Natural killer cell (primary cell): ENCODE data around the gene GALT. TPM values are rescaled to one million over a fixed set of nuclear protein-coding genes. Genes with fewer than 3 reads are reported as not detected.

ENCODE experiments used
- ATAC-seq, 3 donors: fragments of 150-1000 bp in 2 of 3; fragments of 200-7000 bp in 1 of 3; cut with Tn5 transposase; 1 replicate in 1 of 3; 2 replicates in 2 of 3; pipeline ENCODE4 v1.10.0; 2021; ENCODE audit warnings: mild to moderate bottlenecking in 2 of 3, moderate library complexity in 2 of 3
- DNase-seq, 2 donors: peaks; one replicate each; pipeline versions ENCODE4 v3.0.0 to v3.0.0-alpha.2; 2013 to 2021; ENCODE audit warnings: mixed read lengths in 1 of 2
- H3K27ac ChIP-seq: one replicate; pipeline ENCODE4 v1.5.1; 2013; ENCODE audit warnings: mild to moderate bottlenecking, low read length
- H3K27me3 ChIP-seq: one replicate; pipeline ENCODE4 v1.6.1; 2013; ENCODE audit warnings: low read length; ENCODE audit not compliant: control insufficient read depth, insufficient read depth
- H3K36me3 ChIP-seq: one replicate; pipeline ENCODE4 v1.6.1; 2013; ENCODE audit warnings: low read length; ENCODE audit not compliant: control insufficient read depth, insufficient read depth
- H3K4me1 ChIP-seq: one replicate; pipeline ENCODE4 v1.6.1; 2013; ENCODE audit warnings: low read length; ENCODE audit not compliant: control insufficient read depth, insufficient read depth
- H3K4me3 ChIP-seq: one replicate; pipeline ENCODE4 v1.5.1; 2013; ENCODE audit warnings: low read length
- H3K9me3 ChIP-seq: one replicate; pipeline ENCODE4 v1.6.1; 2013; ENCODE audit warnings: low read length; ENCODE audit not compliant: control insufficient read depth, insufficient read depth
- H3K27ac Mint-ChIP-seq, 2 donors: one replicate each; pipeline ENCODE4 v1.8.0; 2022; ENCODE audit warnings: mild to moderate bottlenecking in 2 of 2, mixed read lengths in 2 of 2, moderate library complexity in 1 of 2
- H3K27me3 Mint-ChIP-seq, 2 donors: one replicate each; pipeline ENCODE4 v1.8.0; 2022; ENCODE audit warnings: low read depth in 2 of 2, mixed read lengths in 2 of 2
- H3K36me3 Mint-ChIP-seq: one replicate; pipeline ENCODE4 v1.8.0; 2022; ENCODE audit warnings: mixed read lengths
- H3K4me1 Mint-ChIP-seq, 2 donors: one replicate each; pipeline ENCODE4 v1.8.0; 2022; ENCODE audit warnings: mixed read lengths in 2 of 2
- H3K4me3 Mint-ChIP-seq: one replicate; pipeline ENCODE4 v1.8.0; 2022; ENCODE audit warnings: mild to moderate bottlenecking, moderate library complexity, mixed read lengths
- H3K9me3 Mint-ChIP-seq, 2 donors: one replicate each; pipeline ENCODE4 v1.8.0; 2022; ENCODE audit warnings: mixed read lengths in 2 of 2
- CTCF ChIP-seq: fragments of 200-600 bp; IDR thresholded peaks from one replicate; pipeline ENCODE4 v1.8.0; 2022; ENCODE audit warnings: antibody characterized with exemption
- WGBS: methylation state at CpG from one replicate; pipeline ENCODE4 v1.1.7; 2013; ENCODE audit warnings: missing lambda C conversion rate; ENCODE audit not compliant: insufficient coverage; 5-methylcytosine and 5-hydroxymethylcytosine counted together
- intact Hi-C: fragments of 100-400 bp; cut with micrococcal nuclease; formaldehyde crosslinking; loops from one replicate; pipeline ENCODE4 v1.14.2; 2022
- total RNA-seq, 4 donors: library from RNA; stranded (reverse); fragments of 120-200 nt in 1 of 4; gene quantifications; one replicate each; pipeline versions ENCODE4 v1.2.3 to v1.2.4, GENCODE V29; 2013 to 2022

The GALT gene
- total RNA-seq, 3 donors from 2014 or later (not counting 1 experiment from before 2014, with no cell fraction given), result 81.9 to 118 (median 89.3) TPM

GRCh38 chr9:34686732-34687131, 40.3 kb downstream of the GALT start:
- Mint-ChIP-seq H3K27me3 (no peaks in the 10 kb centered on the region), H3K27ac (peak overlapping the region in 1 of 2 donors; percentile 10), H3K36me3 (no peaks in the 10 kb centered on the region), H3K4me3 (no peak overlapping the region), H3K4me1 (peaks cover 8 to 10% of the 10 kb centered on the region in 2 donors), H3K9me3 (no peaks in the 10 kb centered on the region)
- no peaks in the 10 kb centered on the region for H3K9me3 ChIP-seq
- H3K27ac ChIP-seq, result no peak overlapping the region
- ATAC-seq, result no peak
- no peak for TF ChIP-seq CTCF
- H3K4me1 ChIP-seq, result no peaks in the 10 kb centered on the region
- no peaks in the 10 kb centered on the region for H3K27me3 ChIP-seq
- H3K36me3 ChIP-seq, result no peaks in the 10 kb centered on the region
- no peak for DNase-seq
- 10% methylated on average over 1 of the region's 1 CpG for WGBS
- intact Hi-C loops, result no loop called here
- no peak overlapping the region for H3K4me3 ChIP-seq

- Histone ChIP-seq H3K4me1 (no peaks in the 10 kb centered on the region), H3K36me3 (no peaks in the 10 kb centered on the region), H3K4me3 (no peak overlapping the region), H3K9me3 (no peaks in the 10 kb centered on the region), H3K27me3 (no peaks in the 10 kb centered on the region), H3K27ac (no peak overlapping the region)
- ATAC-seq (no peak), DNase-seq (no peak)
- Mint-ChIP-seq H3K36me3 (no peaks in the 10 kb centered on the region), H3K27me3 (no peaks in the 10 kb centered on the region), H3K27ac (no peak overlapping the region), H3K4me3 (no peak overlapping the region), H3K4me1 (peaks cover 8 to 10% of the 10 kb centered on the region in 2 donors), H3K9me3 (no peaks in the 10 kb centered on the region)
- intact Hi-C loops, result no loop called here
- 92% methylated on average over 10 of the region's 10 CpGs for WGBS
- TF ChIP-seq CTCF, result no peak
These were observed 41.0 kb downstream of the GALT start for GRCh38 chr9:34687276-34688030.

GRCh38 chr9:34688329-34689115, 42.0 kb downstream of the GALT start:
- Mint-ChIP-seq H3K36me3 (no peaks in the 10 kb centered on the region), H3K27ac (no peak overlapping the region), H3K27me3 (peaks cover 0 to 3% of the 10 kb centered on the region in 2 donors), H3K4me3 (no peak overlapping the region), H3K9me3 (no peaks in the 10 kb centered on the region), H3K4me1 (peaks cover 8 to 10% of the 10 kb centered on the region in 2 donors)
- Histone ChIP-seq H3K36me3 (no peaks in the 10 kb centered on the region), H3K27me3 (no peaks in the 10 kb centered on the region), H3K4me3 (no peak overlapping the region), H3K4me1 (no peaks in the 10 kb centered on the region), H3K9me3 (no peaks in the 10 kb centered on the region), H3K27ac (no peak overlapping the region)
- no peak for TF ChIP-seq CTCF
- intact Hi-C loops, result no loop called here
- ATAC-seq, result no peak
- DNase-seq, result no peak
- 90% methylated on average over 5 of the region's 5 CpGs for WGBS
